GM19099 (cell line): ENCODE results near the gene MUSK.

Experiments used
- POLR2A ChIP-seq: IDR thresholded peaks from 3 replicates; pipeline ENCODE4 v1.6.1; 2011; ENCODE audit warnings: low read depth; ENCODE audit not compliant: insufficient read length; ENCODE audit errors: extremely low read depth

The MUSK gene

DNA sequence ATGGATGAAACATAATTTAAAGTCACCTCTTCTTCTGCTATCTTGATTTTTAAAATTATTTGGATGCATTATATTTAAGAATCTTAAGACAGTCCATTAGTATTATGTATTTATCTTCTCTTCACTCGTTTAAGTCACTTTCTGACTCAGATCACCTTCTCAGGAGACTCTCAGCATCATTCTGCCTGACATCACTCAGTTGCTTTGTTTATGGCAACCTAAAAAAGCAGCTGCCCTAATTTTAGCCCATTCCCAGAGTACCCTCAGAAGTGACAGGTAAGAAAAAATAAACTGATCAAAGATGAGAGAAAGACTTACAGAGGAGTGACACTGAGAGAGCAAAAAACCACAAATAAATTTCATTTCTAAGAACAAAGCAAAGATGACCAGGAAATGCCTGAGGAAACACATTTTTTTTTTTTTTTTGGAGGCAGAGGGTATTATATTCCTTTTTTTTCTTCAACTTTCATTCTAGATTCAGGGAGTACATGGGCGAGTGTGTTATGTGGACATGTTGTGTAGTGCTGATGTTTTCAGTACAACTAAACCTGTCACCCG is 140.5 kb downstream of the MUSK start:
- no peak for TF ChIP-seq POLR2A

GRCh38 chr9:110810262-110810976 is 141.8 kb downstream of the MUSK start:
- TF ChIP-seq POLR2A: no peak

DNA sequence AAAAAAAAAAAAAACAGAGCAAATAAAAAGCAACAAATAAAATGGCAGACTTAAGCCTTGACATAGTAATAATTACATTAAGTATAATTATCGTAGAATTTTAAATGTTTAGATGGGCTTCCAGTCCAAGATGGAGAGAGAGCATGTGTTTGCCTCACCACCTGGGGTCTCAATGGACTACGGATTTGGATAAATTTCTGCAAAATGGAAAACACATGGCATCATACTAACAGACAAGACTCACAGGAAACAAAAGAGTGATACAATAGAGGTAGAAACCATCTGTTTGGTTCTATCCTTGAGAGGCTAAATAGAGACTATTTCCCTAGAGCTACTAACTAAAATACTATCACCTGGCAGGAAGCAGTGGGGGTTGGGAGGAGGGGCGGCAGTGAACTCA is 144.3 kb downstream of the MUSK start:
- TF ChIP-seq POLR2A: no peak

DNA sequence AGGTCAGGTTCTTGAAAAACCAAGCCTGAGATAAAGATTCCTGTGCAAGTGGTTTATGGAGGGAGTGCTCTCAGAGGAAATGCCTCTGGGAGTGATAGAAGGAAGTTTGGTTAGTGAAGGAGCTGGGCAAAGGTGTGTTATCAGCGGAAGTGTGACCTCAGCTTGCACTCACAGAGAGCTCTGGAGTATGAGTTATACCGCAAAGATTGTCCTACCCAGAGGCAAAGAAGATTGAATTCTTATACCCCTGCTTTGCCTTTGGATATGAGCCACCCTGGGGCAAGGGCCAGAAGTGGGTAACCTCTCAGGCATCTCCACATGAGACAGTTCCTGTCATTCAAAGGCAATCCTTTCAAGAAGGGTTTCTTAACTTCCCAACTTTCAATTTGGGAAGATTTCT is 145.6 kb downstream of the MUSK start:
- no peak for TF ChIP-seq POLR2A

DNA sequence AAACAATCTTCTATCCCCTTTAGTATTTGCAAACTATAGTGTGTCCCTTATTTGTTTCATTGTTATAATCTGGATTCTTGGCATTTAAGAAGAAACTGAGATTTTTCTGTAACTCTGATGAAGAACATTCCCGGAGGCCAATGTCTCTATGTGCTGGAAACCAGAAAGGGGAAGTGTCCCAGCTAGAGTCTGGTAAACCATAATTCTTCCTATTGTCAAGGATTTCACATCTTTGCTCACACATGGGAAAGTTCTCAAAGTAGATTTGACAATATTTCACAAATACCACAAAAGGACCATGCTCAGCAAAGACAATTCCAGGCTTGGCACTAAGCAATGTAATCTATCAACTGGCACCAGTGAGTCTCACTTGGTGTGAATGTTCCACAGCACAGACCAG is 146.8 kb downstream of the MUSK start:
- no peak for TF ChIP-seq POLR2A

DNA sequence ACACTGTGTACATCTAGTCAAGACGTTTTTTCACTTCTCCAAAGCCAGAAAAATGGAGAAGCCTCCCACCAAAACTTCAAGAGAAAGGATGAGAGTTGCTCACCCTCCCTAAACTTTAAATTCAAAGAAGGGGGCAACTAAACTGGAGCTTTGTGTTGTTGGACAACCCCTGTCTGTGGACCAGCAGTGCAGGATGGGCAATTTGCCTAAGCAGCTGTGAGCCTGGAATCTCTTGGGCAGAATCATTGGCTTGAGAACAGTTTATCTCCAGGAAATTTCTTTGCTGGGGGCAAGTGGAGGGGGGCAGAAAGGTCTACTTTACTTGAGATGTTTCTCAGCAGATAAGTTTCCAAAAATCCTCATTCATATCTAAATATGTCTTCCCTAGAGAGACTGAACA is 151.8 kb downstream of the MUSK start:
- no peak for TF ChIP-seq POLR2A

DNA sequence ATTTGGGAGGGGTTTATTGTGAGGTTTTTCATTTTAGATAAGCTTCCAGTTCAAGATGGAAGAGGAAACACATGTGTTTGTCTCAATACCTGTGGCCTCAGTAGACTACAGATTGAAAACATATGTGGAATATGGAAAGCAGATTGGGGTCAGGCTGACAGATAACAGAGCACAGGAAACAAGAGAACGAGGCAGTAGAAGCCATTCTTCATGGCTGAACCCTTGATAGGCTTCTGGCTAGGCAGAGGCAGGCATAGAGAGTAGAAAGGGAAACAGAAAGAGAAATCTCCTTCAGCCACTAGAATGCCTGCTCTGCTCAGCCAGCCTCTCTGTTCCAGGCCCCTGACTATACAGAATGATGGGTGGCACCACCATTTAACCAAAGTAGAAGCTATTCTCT is 152.5 kb downstream of the MUSK start:
- TF ChIP-seq POLR2A: no peak

GRCh38 chr9:110825950-110826349 is 157.4 kb downstream of the MUSK start:
- no peak for TF ChIP-seq POLR2A

DNA sequence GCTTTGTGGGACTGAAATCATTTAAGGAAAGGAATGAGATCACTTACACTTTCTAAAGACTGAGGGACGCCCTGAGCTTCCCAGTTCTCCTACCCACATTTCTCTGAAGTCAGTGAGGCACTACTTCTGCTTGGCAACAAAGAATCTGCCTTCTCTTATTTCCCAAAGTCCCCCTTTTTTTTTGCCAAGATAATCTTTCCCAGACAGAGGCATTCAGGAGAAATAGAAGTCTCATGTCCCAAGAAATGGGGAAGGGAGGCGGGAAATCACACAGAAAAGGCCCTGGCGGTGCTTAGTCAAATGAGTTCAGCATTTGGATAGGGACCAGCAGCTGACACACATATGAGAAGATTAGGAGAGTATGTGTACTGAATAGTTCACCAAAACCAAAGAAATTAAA is 159.7 kb downstream of the MUSK start:
- TF ChIP-seq POLR2A: no peak

- no peak for TF ChIP-seq POLR2A
These were observed 161.9 kb downstream of the MUSK start for GRCh38 chr9:110830495-110830894.

GRCh38 chr9:110832926-110833325 is 164.3 kb downstream of the MUSK start:
- TF ChIP-seq POLR2A: no peak

- TF ChIP-seq POLR2A: no peak
These were observed 166.8 kb downstream of the MUSK start for GRCh38 chr9:110835404-110835803.

- no peak for TF ChIP-seq POLR2A
These were observed 167.3 kb downstream of the MUSK start for GRCh38 chr9:110835859-110836271.

GRCh38 chr9:110837401-110838005 is 168.9 kb downstream of the MUSK start:
- no peak for TF ChIP-seq POLR2A

GRCh38 chr9:110842169-110842568 is 173.6 kb downstream of the MUSK start:
- no peak for TF ChIP-seq POLR2A

DNA sequence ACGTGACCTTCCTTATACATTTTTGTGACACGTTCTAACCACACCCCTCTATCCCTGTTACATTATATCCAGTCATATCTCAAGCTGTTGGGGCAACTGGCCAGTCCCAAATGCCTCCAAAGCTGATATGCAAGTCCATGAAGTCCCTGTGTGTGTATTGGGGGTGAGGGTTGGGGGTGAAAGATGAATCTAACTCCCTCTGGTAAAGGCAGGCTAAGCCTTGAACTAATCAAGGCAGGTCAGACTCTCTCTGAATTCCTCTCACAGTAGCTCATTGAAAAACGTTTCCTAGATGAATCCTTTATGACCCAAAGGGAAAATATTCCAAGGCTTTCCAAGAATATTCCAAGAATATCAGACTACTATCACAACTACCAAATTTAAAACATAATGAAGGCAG is 174.4 kb downstream of the MUSK start:
- no peak for TF ChIP-seq POLR2A
